Measurements from ENCODE around the gene DCUN1D2. TPM values are rescaled to one million over a fixed set of nuclear protein-coding genes. Genes with fewer than 3 reads are reported as not detected.

The DCUN1D2 gene
- total RNA-seq, 4 donors from 2014 or later: 23.9 to 29.1 (median 26.9) TPM

- no peaks in the 10 kb centered on the region for H3K36me3 ChIP-seq
- no peak overlapping the region for H3K27ac ChIP-seq
- no peaks in the 10 kb centered on the region for H3K4me1 ChIP-seq
- no peak overlapping the region for H3K4me3 ChIP-seq
- H3K27me3 ChIP-seq: no peaks in the 10 kb centered on the region
- H3K9me3 ChIP-seq: no peaks in the 10 kb centered on the region
- no peak for TF ChIP-seq POLR2A (IDR thresholded peaks at IDR 0.05)
- TF ChIP-seq CTCF (IDR thresholded peaks at IDR 0.05): no peak
- DNase-seq: no peak
Measured at GRCh38 chr13:113432506-113433270, 57.8 kb downstream of the DCUN1D2 start.

- Histone ChIP-seq H3K27ac (no peak overlapping the region), H3K27me3 (no peaks in the 10 kb centered on the region), H3K4me3 (no peak overlapping the region), H3K36me3 (no peaks in the 10 kb centered on the region), H3K4me1 (no peaks in the 10 kb centered on the region), H3K9me3 (no peaks in the 10 kb centered on the region)
- no peak for TF ChIP-seq POLR2A (IDR thresholded peaks at IDR 0.05)
- TF ChIP-seq CTCF (IDR thresholded peaks at IDR 0.05): no peak
- no peak for DNase-seq
Measured at GRCh38 chr13:113431171-113431570, 59.3 kb downstream of the DCUN1D2 start.

- Histone ChIP-seq H3K36me3 (no peaks in the 10 kb centered on the region), H3K27me3 (no peaks in the 10 kb centered on the region), H3K27ac (no peak overlapping the region), H3K4me1 (no peaks in the 10 kb centered on the region), H3K9me3 (no peaks in the 10 kb centered on the region), H3K4me3 (no peak overlapping the region)
- no peak for DNase-seq
- TF ChIP-seq CTCF (IDR thresholded peaks at IDR 0.05) (no peak), POLR2A (IDR thresholded peaks at IDR 0.05) (no peak)
Measured at GRCh38 chr13:113430378-113431110, 60.0 kb downstream of the DCUN1D2 start.

- DNase-seq: no peak
- Histone ChIP-seq H3K4me1 (no peaks in the 10 kb centered on the region), H3K27me3 (no peaks in the 10 kb centered on the region), H3K9me3 (no peaks in the 10 kb centered on the region), H3K4me3 (no peak overlapping the region), H3K27ac (no peak overlapping the region), H3K36me3 (no peaks in the 10 kb centered on the region)
- TF ChIP-seq CTCF (IDR thresholded peaks at IDR 0.05) (no peak), POLR2A (IDR thresholded peaks at IDR 0.05) (no peak)
Measured at GRCh38 chr13:113429608-113429985, 60.9 kb downstream of the DCUN1D2 start.

GRCh38 chr13:113428871-113429607, 61.5 kb downstream of the DCUN1D2 start:
- Histone ChIP-seq H3K4me3 (no peak overlapping the region), H3K27ac (no peak overlapping the region), H3K4me1 (no peaks in the 10 kb centered on the region), H3K36me3 (no peaks in the 10 kb centered on the region), H3K27me3 (no peaks in the 10 kb centered on the region), H3K9me3 (no peaks in the 10 kb centered on the region)
- no peak for TF ChIP-seq POLR2A (IDR thresholded peaks at IDR 0.05)
- TF ChIP-seq CTCF (IDR thresholded peaks at IDR 0.05): no peak
- no peak for DNase-seq

All from Peyer's patch (tissue), 4 donors.